K562 treated with DMSO at 1 percent for 4 hours (cell line): Measurements from ENCODE around the gene ARHGEF38. TPM values are rescaled to one million over a fixed set of nuclear protein-coding genes. Genes with fewer than 3 reads are reported as not detected.

ENCODE experiments used
- total RNA-seq: library from RNA; unstranded; fragments of 300-600 nt; gene quantifications from 2 replicates; pipeline ENCODE4 v1.2.3, GENCODE V29; 2022; ENCODE audit not compliant: insufficient read depth

Gene ARHGEF38, protein sequence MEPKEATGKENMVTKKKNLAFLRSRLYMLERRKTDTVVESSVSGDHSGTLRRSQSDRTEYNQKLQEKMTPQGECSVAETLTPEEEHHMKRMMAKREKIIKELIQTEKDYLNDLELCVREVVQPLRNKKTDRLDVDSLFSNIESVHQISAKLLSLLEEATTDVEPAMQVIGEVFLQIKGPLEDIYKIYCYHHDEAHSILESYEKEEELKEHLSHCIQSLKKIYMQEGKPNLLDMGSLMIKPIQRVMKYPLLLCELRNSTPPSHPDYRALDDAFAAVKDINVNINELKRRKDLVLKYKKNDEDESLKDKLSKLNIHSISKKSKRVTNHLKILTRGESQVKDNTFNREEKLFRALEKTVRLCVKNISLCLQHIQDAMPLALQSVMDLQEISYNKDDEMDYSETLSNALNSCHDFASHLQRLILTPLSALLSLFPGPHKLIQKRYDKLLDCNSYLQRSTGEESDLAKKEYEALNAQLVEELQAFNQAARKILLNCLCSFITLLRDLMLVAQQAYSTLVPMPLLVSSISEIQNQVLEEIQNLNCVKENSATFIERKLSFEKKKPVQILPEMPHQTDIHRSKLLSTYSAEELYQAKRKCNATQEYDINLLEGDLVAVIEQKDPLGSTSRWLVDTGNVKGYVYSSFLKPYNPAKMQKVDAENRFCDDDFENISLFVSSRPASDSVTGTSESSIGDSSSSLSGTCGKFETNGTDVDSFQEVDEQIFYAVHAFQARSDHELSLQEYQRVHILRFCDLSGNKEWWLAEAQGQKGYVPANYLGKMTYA
- not detected in 2 replicates for total RNA-seq

DNA sequence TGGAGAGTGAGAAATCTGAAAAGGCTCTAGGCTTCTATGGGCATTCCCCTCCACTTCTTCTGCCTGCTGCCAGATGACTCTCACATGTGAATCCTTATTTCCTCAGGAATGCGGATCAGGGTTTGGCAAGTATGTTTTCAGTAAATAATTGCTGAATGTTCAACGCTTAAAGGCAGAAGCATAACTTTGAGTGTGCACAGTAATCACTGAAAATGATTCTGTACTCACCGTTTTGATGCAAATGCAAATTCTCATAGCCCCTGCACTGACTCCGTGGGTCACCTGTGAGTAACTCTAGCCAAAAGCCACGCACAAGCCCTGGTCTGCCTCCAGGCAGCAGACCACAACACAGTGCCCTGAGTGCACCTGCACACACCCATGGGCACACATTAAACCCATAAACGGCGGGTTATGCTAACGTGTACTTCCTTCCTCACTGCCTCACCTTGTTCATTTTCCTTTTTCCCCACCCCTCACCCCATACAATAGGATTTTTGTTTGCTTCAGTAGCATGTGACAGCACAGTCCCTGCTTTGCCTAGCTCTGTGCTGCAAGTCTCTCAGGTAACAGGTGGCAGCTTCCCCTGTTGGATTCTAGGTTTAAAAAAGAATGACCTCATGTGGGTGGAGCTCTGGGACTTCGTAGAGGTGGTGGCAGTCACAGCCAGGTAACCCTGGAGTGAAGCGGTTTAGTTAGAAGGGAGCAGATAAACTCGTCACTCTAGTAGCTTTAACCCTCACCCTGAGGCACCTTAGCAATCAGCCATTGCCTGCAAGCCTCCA lies at the start of gene ARHGEF38:
Gene ARHGEF38 (plus strand): TSS at position 656 of the 782 bp plus-strand sequence. CDS start 146 bp downstream, outside the sequence.

GRCh38 chr4:105708181-105709080 lies 156.0 kb downstream of the ARHGEF38 start, which contains the start of the genes GSTCD and INTS12:
Gene GSTCD, plus strand, starts transcription at chr4:105708784. Its CDS starts 8,830 bp downstream, at chr4:105717614.
Gene INTS12, minus strand, starts transcription at chr4:105708689. Its CDS starts 8,684 bp downstream, at chr4:105700005.

Other genes starting within 250 kb of the ARHGEF38 start
- 29.0 and 33.3 TPM in 2 replicates for gene PPA2, start 78.6 kb upstream of the ARHGEF38 start, total RNA-seq
- gene INTS12, start 156.1 kb downstream of the ARHGEF38 start, total RNA-seq, result 19.2 and 21.4 TPM in 2 replicates
- gene GSTCD, start 156.2 kb downstream of the ARHGEF38 start, total RNA-seq, result 7.2 and 8.6 TPM in 2 replicates